H1 (cell line): ENCODE results near the gene ARMC5. TPM values are rescaled to one million over a fixed set of nuclear protein-coding genes. Genes with fewer than 3 reads are reported as not detected.

ENCODE experiments used
- CTCF ChIA-PET: fragments of 300-600 bp; sonication (Branson Sonifier 250); formaldehyde crosslinking; loops from one replicate; lab custom pipeline; 2021; ENCODE audit not compliant: partially characterized antibody; lab: Charles Lee
- POLR2A ChIA-PET: fragments of 300-600 bp; sonication (Branson Sonifier 250); formaldehyde crosslinking; loops from one replicate; lab custom pipeline; 2021; ENCODE audit warnings: inconsistent platforms; ENCODE audit not compliant: partially characterized antibody; lab: Charles Lee
- DNase-seq, 2 experiments: peaks; one replicate each; pipeline versions ENCODE4 v3.0.0 to v3.0.0-alpha.2; 2010 to 2022; ENCODE audit warnings: low spot score in 2 of 2, low read depth in 1 of 2, mixed read lengths in 1 of 2
- FAIRE-seq: peaks from 2 replicates; lab custom pipeline; 2011; peaks lifted over from hg19 to GRCh38; lab: Jason Lieb, UNC
- H2AFZ ChIP-seq: 2 replicates; pipeline ENCODE4 v1.8.1; 2012; ENCODE audit warnings: low read length, inconsistent platforms
- H2AK5ac ChIP-seq: 2 replicates; pipeline ENCODE4 v1.6.1; 2013; ENCODE audit warnings: low read depth, low read length
- H2BK120ac ChIP-seq: replicated peaks from 2 replicates; pipeline ENCODE3; 2013; ENCODE audit warnings: low read depth, low read length, inconsistent platforms
- H2BK12ac ChIP-seq: 2 replicates; pipeline ENCODE4 v1.6.1; 2013; ENCODE audit warnings: low read depth, low read length
- H2BK15ac ChIP-seq: 2 replicates; pipeline ENCODE4 v1.6.1; 2013; ENCODE audit warnings: low read length
- H2BK20ac ChIP-seq: 2 replicates; pipeline ENCODE4 v1.6.1; 2013; ENCODE audit warnings: low read length
- H2BK5ac ChIP-seq: 2 replicates; pipeline ENCODE4 v1.6.1; 2013; ENCODE audit warnings: low read depth, low read length
- H3K14ac ChIP-seq: 2 replicates; pipeline ENCODE4 v1.6.1; 2013; ENCODE audit warnings: inconsistent platforms; ENCODE audit not compliant: insufficient read length
- H3K18ac ChIP-seq: 2 replicates; pipeline ENCODE4 v1.6.1; 2013; ENCODE audit warnings: low read length; ENCODE audit errors: extremely low read depth
- H3K23ac ChIP-seq: 2 replicates; pipeline ENCODE4 v1.6.1; 2013; ENCODE audit warnings: inconsistent platforms; ENCODE audit not compliant: insufficient read length
- H3K23me2 ChIP-seq: 2 replicates; pipeline ENCODE4 v1.6.1; 2013; ENCODE audit warnings: low read depth, low read length
- H3K27ac ChIP-seq: 2 replicates; pipeline ENCODE4 v1.6.1; 2011; ENCODE audit warnings: low read depth, low read length, inconsistent platforms
- H3K27me3 ChIP-seq, 4 experiments: replicated peaks in 1 of 4; 1 replicate in 1 of 4; 2 replicates in 3 of 4; pipeline versions ENCODE4 v1.6.1 to v1.8.1; 2011 to 2013; ENCODE audit warnings: low read length in 3 of 4, mild to moderate bottlenecking in 3 of 4, inconsistent platforms in 2 of 4, mixed read lengths in 2 of 4, moderate library complexity in 1 of 4; ENCODE audit not compliant: control insufficient read depth in 3 of 4, insufficient read depth in 3 of 4; ENCODE audit errors: extremely low read depth in 1 of 4
- H3K36me3 ChIP-seq, 4 experiments: 2 replicates each; pipeline versions ENCODE4 v1.6.1 to v1.8.1; 2011 to 2013; ENCODE audit warnings: mild to moderate bottlenecking in 4 of 4, low read length in 3 of 4, moderate library complexity in 2 of 4, control low read depth in 1 of 4, inconsistent platforms in 1 of 4; ENCODE audit not compliant: insufficient read depth in 4 of 4, control insufficient read depth in 2 of 4
- H3K4ac ChIP-seq: replicated peaks from 2 replicates; pipeline ENCODE3; 2013; ENCODE audit warnings: low read length, low read depth, mixed read lengths, inconsistent platforms; ENCODE audit not compliant: insufficient read length
- H3K4me1 ChIP-seq, 4 experiments: replicated peaks in 1 of 4; 1 replicate in 1 of 4; 2 replicates in 3 of 4; pipeline versions ENCODE4 v1.6.1 to v1.8.1; 2011 to 2013; ENCODE audit warnings: low read length in 3 of 4, inconsistent platforms in 2 of 4, mixed read lengths in 1 of 4; ENCODE audit not compliant: insufficient read depth in 4 of 4, control insufficient read depth in 3 of 4
- H3K4me2 ChIP-seq, 2 experiments: 2 replicates each; pipeline versions ENCODE4 v1.6.1 to v1.8.1; 2011 to 2013; ENCODE audit warnings: low read depth in 2 of 2, low read length in 2 of 2, control low read depth in 1 of 2, inconsistent platforms in 1 of 2, mild to moderate bottlenecking in 1 of 2; ENCODE audit not compliant: insufficient read depth in 1 of 2
- H3K4me3 ChIP-seq, 4 experiments: fragments of 200-600, 300-600 bp in 1 of 4; sonication (generic), shearing (Covaris generic), sonication (Bioruptor Twin) in 1 of 4; 2 replicates each; pipeline versions ENCODE4 v1.5.1 to v1.8.1; 2011 to 2016; ENCODE audit warnings: low read length in 4 of 4, low read depth in 3 of 4, control low read depth in 2 of 4, inconsistent platforms in 2 of 4, mild to moderate bottlenecking in 2 of 4, mixed read lengths in 1 of 4, moderate library complexity in 1 of 4; ENCODE audit not compliant: insufficient read depth in 2 of 4; ENCODE audit errors: extremely low read depth in 1 of 4
- H3K56ac ChIP-seq: replicated peaks from 2 replicates; pipeline ENCODE3; 2013; ENCODE audit warnings: low read depth, mild to moderate bottlenecking, mixed read lengths, low read length, inconsistent platforms; ENCODE audit not compliant: insufficient read length
- H3K79me1 ChIP-seq: 2 replicates; pipeline ENCODE4 v1.6.1; 2013; ENCODE audit warnings: low read depth, low read length, control low read depth
- H3K79me2 ChIP-seq, 2 experiments: 2 replicates each; pipeline versions ENCODE4 v1.6.1 to v1.8.1; 2012 to 2013; ENCODE audit warnings: low read length in 2 of 2, mild to moderate bottlenecking in 2 of 2, inconsistent platforms in 1 of 2; ENCODE audit not compliant: insufficient read depth in 2 of 2, control insufficient read depth in 1 of 2
- H3K9ac ChIP-seq, 4 experiments: replicated peaks in 1 of 4; 1 replicate in 1 of 4; 2 replicates in 3 of 4; pipeline versions ENCODE4 v1.6.1 to v1.8.1; 2011 to 2013; ENCODE audit warnings: low read depth in 3 of 4, low read length in 3 of 4, control low read depth in 2 of 4, mild to moderate bottlenecking in 2 of 4, moderate library complexity in 2 of 4, inconsistent platforms in 1 of 4; ENCODE audit errors: extremely low read depth in 1 of 4
- H3K9me3 ChIP-seq, 2 experiments: 2 replicates each; pipeline versions ENCODE4 v1.6.1 to v1.8.1; 2012 to 2013; ENCODE audit warnings: mild to moderate bottlenecking in 2 of 2, moderate library complexity in 2 of 2, control low read depth in 1 of 2, inconsistent platforms in 1 of 2, low read depth in 1 of 2, low read length in 1 of 2, mixed read lengths in 1 of 2; ENCODE audit not compliant: insufficient read depth in 2 of 2
- H4K20me1 ChIP-seq, 2 experiments: replicated peaks in 1 of 2; 2 replicates each; pipeline versions ENCODE3 to v1.8.1; 2011 to 2013; ENCODE audit warnings: inconsistent platforms in 2 of 2, low read length in 2 of 2, mild to moderate bottlenecking in 1 of 2; ENCODE audit not compliant: insufficient read depth in 2 of 2, control insufficient read depth in 1 of 2
- H4K5ac ChIP-seq: 2 replicates; pipeline ENCODE4 v1.6.1; 2013; ENCODE audit warnings: low read length, low read depth, mixed read lengths, inconsistent platforms; ENCODE audit not compliant: insufficient read length
- H4K8ac ChIP-seq: 2 replicates; pipeline ENCODE4 v1.8.0; 2013; ENCODE audit warnings: mild to moderate bottlenecking, moderate library complexity, low read length, inconsistent platforms; ENCODE audit not compliant: insufficient read depth; ENCODE audit errors: extremely low read depth
- H4K91ac ChIP-seq: replicated peaks from 2 replicates; pipeline ENCODE3; 2013; ENCODE audit warnings: low read length, mixed read lengths, inconsistent platforms; ENCODE audit not compliant: insufficient read length
- KDM1A ChIP-seq: fragments of 200-600, 300-600 bp; sonication (generic); IDR thresholded peaks from 2 replicates; pipeline ENCODE4 v1.7.1; 2016; ENCODE audit warnings: mild to moderate bottlenecking, low read length, borderline replicate concordance
- SIRT6 ChIP-seq: IDR thresholded peaks from one replicate; pipeline ENCODE4 v1.7.1; 2012; ENCODE audit warnings: low read length, inconsistent platforms
- WGBS, 2 experiments: shearing (Covaris generic) in 1 of 2; methylation state at CpG; one replicate each; pipeline versions ENCODE4 v1.1.6 to v1.1.7; 2013 to 2015; ENCODE audit warnings: low lambda C conversion rate in 2 of 2, mixed read lengths in 2 of 2, inconsistent platforms in 1 of 2, low coverage in 1 of 2, missing lambda C conversion rate in 1 of 2; ENCODE audit not compliant: insufficient replicate concordance in 2 of 2, insufficient coverage in 1 of 2, insufficient read length in 1 of 2; ENCODE audit errors: extremely low coverage in 1 of 2, missing lambda C conversion rate in 1 of 2; 5-methylcytosine and 5-hydroxymethylcytosine counted together
- polyA plus RNA-seq, 7 experiments: library from polyadenylated mRNA; depleted of rRNA in 3 of 7; stranded (reverse) in 5 of 7; unstranded in 2 of 7; fragments of >200 nt in 5 of 7; fragments of 200-250 nt in 2 of 7; gene quantifications; 1 replicate in 5 of 7; 2 replicates in 1 of 7; 4 replicates in 1 of 7; pipeline versions ENCODE4 v1.2.1 to v1.2.3, GENCODE V29; 2011 to 2013; ENCODE audit warnings: missing spikeins in 2 of 7, mixed read lengths in 2 of 7
- total RNA-seq: library from RNA; stranded (reverse); fragmentation: NEBNext Ultra II Directional; extraction: Animal tissue kit (Norgen Biotek cat#: 25700); gene quantifications from 2 replicates; pipeline ENCODE4 v1.2.1, GENCODE V29; 2021

The ARMC5 gene
- total and polyA plus RNA-seq, 2 of the 8 experiments (the other 6 are each of a cell fraction or from before 2014, with no cell fraction given), result 7.8 to 8.7 TPM

- Histone ChIP-seq H2BK5ac (no peak overlapping the region), H3K27ac (no peak overlapping the region), H4K5ac (no peak overlapping the region), H3K56ac (no peak overlapping the region), H3K18ac (no peak overlapping the region), H2AK5ac (no peak overlapping the region), H3K79me2 (no peaks in the 10 kb centered on the region), H3K23me2 (peaks cover 15% of the 10 kb centered on the region), H2BK15ac (no peak overlapping the region), H3K27me3 (peaks cover 10 to 31% (median 24%) of the 10 kb centered on the region in 4 experiments; a peak in 6 of 7 replicates), H3K23ac (no peak overlapping the region), H3K14ac (no peak overlapping the region), H2BK20ac (no peak overlapping the region), H3K9ac (no peak overlapping the region), H3K4me1 (peaks cover 0 to 8% (median 3%) of the 10 kb centered on the region in 4 experiments; a peak in 5 of 7 replicates), H4K8ac (no peak overlapping the region), H3K4ac (no peak overlapping the region), H3K4me2 (no peak overlapping the region), H3K9me3 (no peaks in the 10 kb centered on the region), H2BK12ac (no peak overlapping the region), H4K91ac (no peak overlapping the region), H3K4me3 (no peak overlapping the region), H2BK120ac (no peak overlapping the region), H4K20me1 (peaks cover 0 to 12% of the 10 kb centered on the region in 2 experiments), H3K36me3 (peaks cover 0 to 6% (median 0%) of the 10 kb centered on the region in 4 experiments; a peak in 2 of 8 replicates), H3K79me1 (no peaks in the 10 kb centered on the region), H2AFZ (no peak overlapping the region)
- POLR2A ChIA-PET, result interaction anchor here (7.9 kb wide), 1 partner anchor 8 kb away, joined by 69 read pairs; no protein-coding TSS in a partner anchor
- DNase-seq (no peak), FAIRE-seq (no peak)
- WGBS, 2 experiments, result 85% methylated on average over 8 of the region's 8 CpGs; no CpG with 5 or more reads in 1 of the 2 experiments
- CTCF ChIA-PET, result interaction anchor here (0.6 to 1.3 kb wide), 3 partner anchors 12 to 40 kb away, joined by 3 read pairs; no protein-coding TSS in a partner anchor
- TF ChIP-seq SIRT6 (no peak), KDM1A (no peak)
Measured at GRCh38 chr16:31491778-31492418, 32.6 kb downstream of the ARMC5 start.
